ENCODE measurements around the gene SPRR3.

- TF ChIP-seq EZH2 (IDR thresholded peaks at IDR 0.05; ENCODE audit: low read depth), result no peak
- TF ChIP-seq CTCF (conservative IDR thresholded peaks at IDR 0.05), result no peak
Measured at GRCh38 chr1:152999818-153000217, 1.7 kb upstream of the SPRR3 start.

Measured in PC-9 (cell line).